WTC11 (cell line): ENCODE measurements around the gene LMTK2.

Experiments used
- CTCF ChIP-seq: fragments of 200-600 bp; IDR thresholded peaks from 2 replicates; pipeline ENCODE4 v1.8.0; 2022; ENCODE audit warnings: antibody characterized with exemption
- GABPB1 ChIP-seq: sonication (generic); formaldehyde crosslinking; IDR thresholded peaks from 2 replicates; pipeline ENCODE4 v1.8.1; 2023; ENCODE audit warnings: mild to moderate bottlenecking, missing genetic modification reagents
- SP1 ChIP-seq: sonication (generic); formaldehyde crosslinking; conservative IDR thresholded peaks from 2 replicates; pipeline ENCODE4 v1.8.1; 2022; ENCODE audit warnings: missing genetic modification reagents

- TF ChIP-seq CTCF (no peak), SP1 (CRISPR knock-in tag) (no peak), GABPB1 (CRISPR knock-in tag) (no peak)
Observed at GRCh38 chr7:98120559-98120958, 13.9 kb downstream of the LMTK2 start.
